Measurements from ENCODE around the gene NIBAN1.

Gene NIBAN1

GRCh38 chr1:184930232-184930631 is 44.1 kb downstream of the NIBAN1 start:
- H3K4me1 ChIP-seq (ENCODE audit: control insufficient read depth, insufficient read depth, low read length, unreplicated experiment): no peaks in the 10 kb centered on the region
- H3K4me3 ChIP-seq (ENCODE audit: low read depth, low read length): no peak overlapping the region
- H3K27ac ChIP-seq (ENCODE audit: low read depth, low read length): no peak overlapping the region
- no peak overlapping the region for H2AFZ ChIP-seq (ENCODE audit: low read length, unreplicated experiment)
- H3K27me3 ChIP-seq (ENCODE audit: insufficient read depth, low read length): no peaks in the 10 kb centered on the region
- no peaks in the 10 kb centered on the region for H3K79me2 ChIP-seq (ENCODE audit: control insufficient read depth, insufficient read depth, low read length, unreplicated experiment)
- H3K36me3 ChIP-seq (ENCODE audit: insufficient read depth, low read length): no peaks in the 10 kb centered on the region

GRCh38 chr1:184929711-184930202 is 44.6 kb downstream of the NIBAN1 start:
- no peaks in the 10 kb centered on the region for H3K79me2 ChIP-seq (ENCODE audit: control insufficient read depth, insufficient read depth, low read length, unreplicated experiment)
- no peaks in the 10 kb centered on the region for H3K36me3 ChIP-seq (ENCODE audit: insufficient read depth, low read length)
- no peak overlapping the region for H3K27ac ChIP-seq (ENCODE audit: low read depth, low read length)
- H3K4me3 ChIP-seq (ENCODE audit: low read depth, low read length): no peak overlapping the region
- no peaks in the 10 kb centered on the region for H3K4me1 ChIP-seq (ENCODE audit: control insufficient read depth, insufficient read depth, low read length, unreplicated experiment)
- H3K27me3 ChIP-seq (ENCODE audit: insufficient read depth, low read length): no peaks in the 10 kb centered on the region
- no peak overlapping the region for H2AFZ ChIP-seq (ENCODE audit: low read length, unreplicated experiment)

- Histone ChIP-seq H3K27me3 (ENCODE audit: insufficient read depth, low read length) (no peaks in the 10 kb centered on the region), H2AFZ (ENCODE audit: low read length, unreplicated experiment) (no peak overlapping the region), H3K4me1 (ENCODE audit: control insufficient read depth, insufficient read depth, low read length, unreplicated experiment) (no peaks in the 10 kb centered on the region), H3K4me3 (ENCODE audit: low read depth, low read length) (no peak overlapping the region), H3K79me2 (ENCODE audit: control insufficient read depth, insufficient read depth, low read length, unreplicated experiment) (no peaks in the 10 kb centered on the region), H3K36me3 (ENCODE audit: insufficient read depth, low read length) (no peaks in the 10 kb centered on the region), H3K27ac (ENCODE audit: low read depth, low read length) (no peak overlapping the region)
Observed at GRCh38 chr1:184928394-184928793, 45.9 kb downstream of the NIBAN1 start.
